Pons (tissue), 1 donor: ENCODE results near the gene ARMH2.
"Not testable (repeated sequence)": the region's sequence is repeated elsewhere in the genome, so short reads cannot be mapped to it uniquely, and the experiment has no call there.

Experiments
- DNase-seq: peaks from one replicate; pipeline ENCODE4 v3.0.0-alpha.2; 2016; ENCODE audit warnings: low spot score

ARMH2 gene

GRCh38 chr6:24818346-24818745 lies 19.6 kb upstream of the ARMH2 start:
- no peak for DNase-seq

- no peak for DNase-seq
Measured at GRCh38 chr6:24809728-24810127, 11.0 kb upstream of the ARMH2 start.

- DNase-seq: no peak
Measured at GRCh38 chr6:24807584-24807983, 8.9 kb upstream of the ARMH2 start.

GRCh38 chr6:24802271-24803059 lies 3.7 kb upstream of the ARMH2 start:
- DNase-seq: no peak

GRCh38 chr6:24799541-24799915 lies 811 bp upstream of the ARMH2 start:
- DNase-seq: no peak

- no peak for DNase-seq
Measured at GRCh38 chr6:24797596-24798216, 1.0 kb downstream of the ARMH2 start.

- DNase-seq: no peak
Measured at GRCh38 chr6:24796616-24797290, 2.0 kb downstream of the ARMH2 start.

GRCh38 chr6:24795106-24795505 lies 3.6 kb downstream of the ARMH2 start:
- no peak for DNase-seq

- no peak for DNase-seq
Measured at GRCh38 chr6:24788031-24788665, 10.6 kb downstream of the ARMH2 start.

GRCh38 chr6:24780206-24780605 lies 18.5 kb downstream of the ARMH2 start:
- DNase-seq: no peak

GRCh38 chr6:24779416-24780016 lies 19.2 kb downstream of the ARMH2 start:
- DNase-seq: no peak

GRCh38 chr6:24778878-24779277 lies 19.8 kb downstream of the ARMH2 start:
- no peak for DNase-seq

- no peak for DNase-seq
Measured at GRCh38 chr6:24778121-24778520, 20.6 kb downstream of the ARMH2 start.

- no peak for DNase-seq
Measured at GRCh38 chr6:24777227-24777626, 21.5 kb downstream of the ARMH2 start.

GRCh38 chr6:24775520-24776058 lies 23.1 kb downstream of the ARMH2 start:
- no peak for DNase-seq

- DNase-seq: peak; percentile 97
Measured at GRCh38 chr6:24774696-24775519, 23.8 kb downstream of the ARMH2 start, which contains the start of gene GMNN. Gene GMNN (plus strand): TSS chr6:24774937. CDS start chr6:24777247, 2,310 bp downstream.

GRCh38 chr6:24768361-24768760 lies 30.4 kb downstream of the ARMH2 start:
- DNase-seq: no peak

- peak; percentile 42 for DNase-seq
Measured at GRCh38 chr6:24766680-24767462, 31.8 kb downstream of the ARMH2 start.

- not testable (repeated sequence) for DNase-seq
Measured at GRCh38 chr6:24765968-24766367, 32.7 kb downstream of the ARMH2 start.
